ENCODE results near the gene CDK5RAP3. TPM values are rescaled to one million over a fixed set of nuclear protein-coding genes. Genes with fewer than 3 reads are reported as not detected.
A peak's percentile ranks its signal among the peaks of the same experiment; 100 is the strongest.

Gene CDK5RAP3
- total RNA-seq, 2 experiments from 2014 or later: 170 to 183 TPM

GRCh38 chr17:48021934-48022333 is 51.0 kb downstream of the CDK5RAP3 start:
- Mint-ChIP-seq H3K36me3 (no peaks in the 10 kb centered on the region), H3K4me1 (ENCODE audit: low read depth) (peaks cover 29% of the 10 kb centered on the region), H3K9me3 (no peaks in the 10 kb centered on the region), H3K27ac (no peak overlapping the region), H3K27me3 (peaks cover 11% of the 10 kb centered on the region), H3K4me3 (no peak overlapping the region)
- ChIA-PET CTCF (interaction anchor here (0.8 to 2.1 kb wide), 3 partner anchors 51 to 79 kb away, joined by 3 to 8 read pairs (median 3); no protein-coding TSS in a partner anchor), POLR2A (no interaction called here)
- intact Hi-C loops (cut with micrococcal nuclease): loop anchor here (5.0 kb wide), 1 partner anchor 180 kb away; the partner anchor contains the start of gene SCRN2
- DNase-seq: no peak

- H3K36me3 Mint-ChIP-seq: no peaks in the 10 kb centered on the region
- no peaks in the 10 kb centered on the region for H3K9me3 Mint-ChIP-seq
- peaks cover 11% of the 10 kb centered on the region for H3K27me3 Mint-ChIP-seq
- POLR2A ChIA-PET: no interaction called here
- H3K4me3 Mint-ChIP-seq: no peak overlapping the region
- CTCF ChIA-PET: interaction anchor here (1.2 kb wide), 1 partner anchor 78 kb away, joined by 3 read pairs; no protein-coding TSS in a partner anchor
- no peak overlapping the region for H3K27ac Mint-ChIP-seq
- intact Hi-C loops (cut with micrococcal nuclease): loop anchor here (5.0 kb wide), 1 partner anchor 181 kb away; the partner anchor contains the start of gene SCRN2
- DNase-seq: no peak
- H3K4me1 Mint-ChIP-seq (ENCODE audit: low read depth): peaks cover 23% of the 10 kb centered on the region
Observed at GRCh38 chr17:48022901-48023300, 52.0 kb downstream of the CDK5RAP3 start.

- DNase-seq: peak; percentile 53
- intact Hi-C loops (cut with micrococcal nuclease): loop anchor here (2.0 to 5.0 kb wide), 3 partner anchors 53 to 181 kb away; partner anchors contain the start of genes CDK5RAP3, SCRN2 and SP2
- H3K4me3 Mint-ChIP-seq: peak overlapping the region; percentile 57
- peaks cover 11% of the 10 kb centered on the region for H3K27me3 Mint-ChIP-seq
- peaks cover 22% of the 10 kb centered on the region for H3K4me1 Mint-ChIP-seq (ENCODE audit: low read depth)
- no peaks in the 10 kb centered on the region for H3K36me3 Mint-ChIP-seq
- no peak overlapping the region for H3K27ac Mint-ChIP-seq
- ChIA-PET CTCF (interaction anchor here (0.5 to 1.0 kb wide), 2 partner anchors 19 to 45 kb away, joined by 3 read pairs; no protein-coding TSS in a partner anchor), POLR2A (interaction anchor here (1.1 kb wide), 1 partner anchor 53 kb away, joined by 3 read pairs; the partner anchor contains the start of gene CDK5RAP3)
- H3K9me3 Mint-ChIP-seq: no peaks in the 10 kb centered on the region
Observed at GRCh38 chr17:48023400-48024148, 52.7 kb downstream of the CDK5RAP3 start.

GRCh38 chr17:48024149-48025039 is 53.5 kb downstream of the CDK5RAP3 start:
- DNase-seq: peak; percentile 65
- Mint-ChIP-seq H3K4me3 (peak overlapping the region; percentile 82), H3K27me3 (peaks cover 11% of the 10 kb centered on the region), H3K9me3 (no peaks in the 10 kb centered on the region), H3K36me3 (no peaks in the 10 kb centered on the region), H3K4me1 (ENCODE audit: low read depth) (peaks cover 22% of the 10 kb centered on the region), H3K27ac (peak overlapping the region; percentile 34)
- CTCF ChIA-PET: interaction anchor here (0.5 to 4.6 kb wide), 33 partner anchors 10 to 928 kb away, joined by 3 to 137 read pairs (median 7); partner anchors contain the start of genes CBX1, CDK5RAP3, COPZ2 and HOXB5
- POLR2A ChIA-PET: interaction anchor here (0.9 to 2.4 kb wide), 4 partner anchors 24 to 54 kb away, joined by 3 to 10 read pairs (median 3); partner anchors contain the start of genes CDK5RAP3 and NFE2L1
- intact Hi-C loops (cut with micrococcal nuclease): loop anchor here (1.0 to 5.0 kb wide), 9 partner anchors 24 to 588 kb away; partner anchors contain the start of genes CBX1, CDK5RAP3, HOXB3 and HOXB5

GRCh38 chr17:48025040-48025903 is 54.4 kb downstream of the CDK5RAP3 start:
- ChIA-PET POLR2A (interaction anchor here (0.9 to 2.4 kb wide), 5 partner anchors 22 to 54 kb away, joined by 3 to 10 read pairs (median 3); partner anchors contain the start of genes CDK5RAP3 and NFE2L1), CTCF (interaction anchor here (0.6 to 4.6 kb wide), 41 partner anchors 11 to 927 kb away, joined by 3 to 137 read pairs (median 4); partner anchors contain the start of genes CBX1, CDK5RAP3, COPZ2 and HOXB5)
- H3K36me3 Mint-ChIP-seq: no peaks in the 10 kb centered on the region
- intact Hi-C loops (cut with micrococcal nuclease): loop anchor here (1.0 to 5.0 kb wide), 8 partner anchors 23 to 587 kb away; partner anchors contain the start of genes CBX1, CDK5RAP3, HOXB3 and HOXB5
- H3K4me3 Mint-ChIP-seq: peak overlapping the region; percentile 82
- peaks cover 22% of the 10 kb centered on the region for H3K4me1 Mint-ChIP-seq (ENCODE audit: low read depth)
- peaks cover 11% of the 10 kb centered on the region for H3K27me3 Mint-ChIP-seq
- no peaks in the 10 kb centered on the region for H3K9me3 Mint-ChIP-seq
- DNase-seq: peak; percentile 99
- H3K27ac Mint-ChIP-seq: peak overlapping the region; percentile 34

- Mint-ChIP-seq H3K4me3 (peak overlapping the region; percentile 82), H3K27me3 (peaks cover 15% of the 10 kb centered on the region), H3K27ac (no peak overlapping the region), H3K4me1 (ENCODE audit: low read depth) (peaks cover 22% of the 10 kb centered on the region), H3K36me3 (no peaks in the 10 kb centered on the region), H3K9me3 (no peaks in the 10 kb centered on the region)
- intact Hi-C loops (cut with micrococcal nuclease): loop anchor here (1.0 to 5.0 kb wide), 8 partner anchors 22 to 586 kb away; partner anchors contain the start of genes CBX1, CDK5RAP3, HOXB3 and HOXB5
- DNase-seq: no peak
- CTCF ChIA-PET: interaction anchor here (0.6 to 4.6 kb wide), 42 partner anchors 10 to 653 kb away, joined by 3 to 137 read pairs (median 4); partner anchors contain the start of genes CDK5RAP3, COPZ2, HOXB9 and NFE2L1
- POLR2A ChIA-PET: interaction anchor here (0.5 to 2.4 kb wide), 6 partner anchors 11 to 269 kb away, joined by 3 to 10 read pairs (median 3); partner anchors contain the start of genes CDK5RAP3 and NFE2L1
Observed at GRCh38 chr17:48025904-48026501, 55.1 kb downstream of the CDK5RAP3 start.

- Mint-ChIP-seq H3K27ac (no peak overlapping the region), H3K9me3 (no peaks in the 10 kb centered on the region), H3K36me3 (no peaks in the 10 kb centered on the region), H3K27me3 (peaks cover 13% of the 10 kb centered on the region), H3K4me3 (no peak overlapping the region), H3K4me1 (ENCODE audit: low read depth) (peaks cover 22% of the 10 kb centered on the region)
- peak; percentile 83 for DNase-seq
- intact Hi-C loops (cut with micrococcal nuclease): loop anchor here (5.0 kb wide), 2 partner anchors 566 to 586 kb away; partner anchors contain the start of genes HOXB3, HOXB5 and HOXB7
- ChIA-PET CTCF (interaction anchor here (0.5 to 4.6 kb wide), 29 partner anchors 9 to 599 kb away, joined by 3 to 137 read pairs (median 6); partner anchors contain the start of genes CDK5RAP3, COPZ2, HOXB5 and HOXB9), POLR2A (interaction anchor here (0.5 to 2.4 kb wide), 3 partner anchors 10 to 268 kb away, joined by 3 to 10 read pairs (median 4); partner anchors contain the start of gene NFE2L1)
Observed at GRCh38 chr17:48026502-48027321, 55.8 kb downstream of the CDK5RAP3 start.

- Mint-ChIP-seq H3K27ac (no peak overlapping the region), H3K4me1 (ENCODE audit: low read depth) (peaks cover 22% of the 10 kb centered on the region), H3K27me3 (peaks cover 13% of the 10 kb centered on the region), H3K36me3 (no peaks in the 10 kb centered on the region), H3K4me3 (no peak overlapping the region), H3K9me3 (no peaks in the 10 kb centered on the region)
- CTCF ChIA-PET: interaction anchor here (0.5 to 4.6 kb wide), 24 partner anchors 9 to 599 kb away, joined by 3 to 137 read pairs (median 8); partner anchors contain the start of genes COPZ2, HOXB5, HOXB9 and NFE2L1
- no peak for DNase-seq
- POLR2A ChIA-PET: interaction anchor here (1.2 to 2.4 kb wide), 2 partner anchors 9 to 21 kb away, joined by 4 to 10 read pairs; partner anchors contain the start of gene NFE2L1
- intact Hi-C loops (cut with micrococcal nuclease): loop anchor here (5.0 kb wide), 2 partner anchors 565 to 585 kb away; partner anchors contain the start of genes HOXB3, HOXB5 and HOXB7
Observed at GRCh38 chr17:48027322-48027981, 56.5 kb downstream of the CDK5RAP3 start.

GRCh38 chr17:48028736-48029135 is 57.8 kb downstream of the CDK5RAP3 start:
- no peak for DNase-seq
- intact Hi-C loops (cut with micrococcal nuclease): loop anchor here (5.0 kb wide), 2 partner anchors 564 to 584 kb away; partner anchors contain the start of genes HOXB3, HOXB5 and HOXB7
- POLR2A ChIA-PET: no interaction called here
- H3K9me3 Mint-ChIP-seq: no peaks in the 10 kb centered on the region
- peaks cover 20% of the 10 kb centered on the region for H3K4me1 Mint-ChIP-seq (ENCODE audit: low read depth)
- no peak overlapping the region for H3K4me3 Mint-ChIP-seq
- CTCF ChIA-PET: interaction anchor here (0.8 to 4.6 kb wide), 3 partner anchors 18 to 46 kb away, joined by 3 to 137 read pairs (median 3); no protein-coding TSS in a partner anchor
- no peaks in the 10 kb centered on the region for H3K36me3 Mint-ChIP-seq
- H3K27me3 Mint-ChIP-seq: peaks cover 20% of the 10 kb centered on the region
- H3K27ac Mint-ChIP-seq: no peak overlapping the region
